Ovary (tissue), 9 donors: ENCODE measurements around the gene PSRC1. TPM values are rescaled to one million over a fixed set of nuclear protein-coding genes. Genes with fewer than 3 reads are reported as not detected.

Experiments used
- DNase-seq, 5 donors: peaks; one replicate each; pipeline ENCODE4 v3.0.0-alpha.2; 2019 to 2020
- H3K27ac ChIP-seq, 2 donors: fragments of 200-600 bp; one replicate each; pipeline versions ENCODE4 v1.5.1 to v1.8.0; 2019 to 2022
- H3K27me3 ChIP-seq: fragments of 200-600 bp; one replicate; pipeline ENCODE4 v1.8.0; 2022
- H3K36me3 ChIP-seq: fragments of 200-600 bp; sonication (generic); one replicate; pipeline ENCODE4 v1.5.1; 2019
- H3K4me1 ChIP-seq: one replicate; pipeline ENCODE4 v1.8.1; 2013; ENCODE audit warnings: mild to moderate bottlenecking, moderate library complexity; ENCODE audit not compliant: insufficient read depth
- H3K4me3 ChIP-seq: fragments of 200-600 bp; sonication (generic); one replicate; pipeline ENCODE4 v1.5.1; 2017
- H3K9me3 ChIP-seq, 2 donors: fragments of 200-600 bp in 1 of 2; sonication (generic) in 1 of 2; one replicate each; pipeline versions ENCODE4 v1.5.1 to v1.8.1; 2013 to 2019; ENCODE audit warnings: mild to moderate bottlenecking in 1 of 2, moderate library complexity in 1 of 2
- CTCF ChIP-seq, 3 donors: fragments of 450-650 bp in 2 of 3; fragments of 200-600 bp in 1 of 3; IDR thresholded peaks; one replicate each; pipeline versions ENCODE4 v1.5.1 to v1.8.0; 2016 to 2022; ENCODE audit warnings: antibody characterized with exemption in 3 of 3, mild to moderate bottlenecking in 1 of 3
- EP300 ChIP-seq: sonication (generic); formaldehyde crosslinking; IDR thresholded peaks from one replicate; pipeline ENCODE4 v1.6.1; 2017; ENCODE audit warnings: antibody characterized with exemption
- POLR2A ChIP-seq: fragments of 450-650 bp; IDR thresholded peaks from one replicate; pipeline ENCODE4 v1.6.1; 2017; ENCODE audit warnings: antibody characterized with exemption, mild to moderate bottlenecking, moderate library complexity
- WGBS, 3 donors: extraction: QIAGEN DNeasy Blood & Tissue Kit in 1 of 3; methylation state at CpG; one replicate each; pipeline versions ENCODE4 v1.1.5 to v1.1.7; 2013 to 2017; 5-methylcytosine and 5-hydroxymethylcytosine counted together
- intact Hi-C, 4 donors: fragments of 100-400 bp; cut with DNase I; formaldehyde crosslinking; loops; one replicate each; pipeline versions ENCODE4 v1.11.0 to v1.15.1; 2022 to 2023
- polyA plus RNA-seq, 2 donors: library from polyadenylated mRNA; stranded (reverse); fragments of 200-250 nt in 1 of 2; fragments of 350-450 nt in 1 of 2; fragmentation: Illumina TruSeq in 1 of 2; extraction: RNeasy Lipid Tissue Mini Kit (QIAGEN cat#74804) in 1 of 2; gene quantifications; one replicate each; pipeline ENCODE4 v1.2.3, GENCODE V29; 2013 to 2014
- total RNA-seq, 7 donors: library from RNA; depleted of rRNA in 2 of 7; stranded (reverse); fragments of >200 nt in 2 of 7; fragmentation: NEBNext Ultra II Directional in 3 of 7; extraction: Animal tissue kit (Norgen Biotek cat#: 25700) in 3 of 7; gene quantifications; one replicate each; pipeline versions ENCODE4 v1.1.0 to v1.2.4, GENCODE V29; 2016 to 2023
- donor health status: DM: no; HTN: no; CAD: no; lungs with moderate emphysema.
- donor health status: DM: no; HTN: no; CAD: no.
- donor health status: Bipolar disorder and iron deficiency.
- donor health status: DM: yes; HTN: yes; CAD: no.
- donor health status: DM: no; HTN: no; CAD: no.
- donor health status: DM: yes; HTN: yes; CAD: no.

Gene PSRC1
- total and polyA plus RNA-seq, 9 donors = 1.0 to 8.1 (median 5.3) TPM

GRCh38 chr1:109272021-109272799, 10.7 kb downstream of the PSRC1 start:
- Histone ChIP-seq H3K27ac (no peak overlapping the region), H3K9me3 (no peaks in the 10 kb centered on the region), H3K4me1 (no peaks in the 10 kb centered on the region), H3K4me3 (no peak overlapping the region), H3K27me3 (no peaks in the 10 kb centered on the region), H3K36me3 (no peaks in the 10 kb centered on the region)
- intact Hi-C loops = loop anchor here in 1 of 4 donors (5.0 kb wide), 1 partner anchor 125 kb away; the partner anchor contains the start of gene SORT1
- 66 to 73% (median 66%) methylated on average over 13 of the region's 13 CpGs for WGBS, 3 donors
- peak in 2 of 5 donors; percentile 21 to 48 for DNase-seq
- TF ChIP-seq POLR2A (no peak), EP300 (no peak), CTCF (IDR thresholded peaks at IDR 0.05) (no peak)

GRCh38 chr1:109271458-109271857, 11.5 kb downstream of the PSRC1 start:
- H3K4me3 ChIP-seq = no peak overlapping the region
- no peaks in the 10 kb centered on the region for H3K36me3 ChIP-seq
- intact Hi-C loops = loop anchor here in 1 of 4 donors (5.0 kb wide), 1 partner anchor 126 kb away; the partner anchor contains the start of gene SORT1
- H3K27me3 ChIP-seq = no peaks in the 10 kb centered on the region
- 69 to 75% (median 71%) methylated on average over 6 of the region's 6 CpGs for WGBS, 3 donors
- no peak overlapping the region for H3K27ac ChIP-seq
- no peaks in the 10 kb centered on the region for H3K9me3 ChIP-seq
- H3K4me1 ChIP-seq = no peaks in the 10 kb centered on the region
- no peak for TF ChIP-seq CTCF (IDR thresholded peaks at IDR 0.05)
- no peak for TF ChIP-seq EP300
- TF ChIP-seq POLR2A = no peak
- DNase-seq = no peak

- intact Hi-C loops = loop anchor here in 1 of 4 donors (5.0 kb wide), 1 partner anchor 127 kb away; the partner anchor contains the start of gene SORT1
- Histone ChIP-seq H3K36me3 (no peaks in the 10 kb centered on the region), H3K27me3 (no peaks in the 10 kb centered on the region), H3K4me3 (no peak overlapping the region), H3K27ac (no peak overlapping the region), H3K4me1 (no peaks in the 10 kb centered on the region), H3K9me3 (no peaks in the 10 kb centered on the region)
- no peak for DNase-seq
- WGBS, 3 donors = 89 to 93% (median 91%) methylated on average over 16 to 20 of the region's 20 CpGs
- TF ChIP-seq POLR2A = no peak
- TF ChIP-seq EP300 = no peak
- TF ChIP-seq CTCF (IDR thresholded peaks at IDR 0.05) = no peak
Observed at GRCh38 chr1:109270623-109271317, 12.2 kb downstream of the PSRC1 start.

DNA sequence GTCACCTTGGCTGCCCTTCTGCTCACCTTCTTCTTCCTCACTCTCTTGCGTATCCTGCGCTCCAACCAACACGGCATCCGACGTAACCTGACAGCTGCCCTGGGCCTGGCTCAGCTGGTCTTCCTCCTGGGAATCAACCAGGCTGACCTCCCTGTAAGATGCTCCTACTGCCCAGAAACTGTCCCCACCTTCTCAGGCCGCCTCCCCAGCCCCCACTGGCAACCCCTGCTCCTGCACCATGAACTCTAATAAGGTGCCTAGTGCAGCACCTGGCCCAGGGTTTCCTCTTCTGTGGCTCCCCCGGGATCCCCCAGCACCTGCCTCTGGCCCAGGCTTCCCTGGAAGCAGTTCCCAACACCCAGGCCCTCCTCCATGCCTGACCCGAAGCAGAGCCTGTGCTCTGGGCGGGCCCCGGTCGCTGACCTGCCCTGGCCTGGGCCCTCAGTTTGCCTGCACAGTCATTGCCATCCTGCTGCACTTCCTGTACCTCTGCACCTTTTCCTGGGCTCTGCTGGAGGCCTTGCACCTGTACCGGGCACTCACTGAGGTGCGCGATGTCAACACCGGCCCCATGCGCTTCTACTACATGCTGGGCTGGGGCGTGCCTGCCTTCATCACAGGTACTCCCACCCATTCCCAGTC, 12.8 kb downstream of the PSRC1 start:
- Histone ChIP-seq H3K27ac (no peak overlapping the region), H3K4me1 (no peaks in the 10 kb centered on the region), H3K36me3 (no peaks in the 10 kb centered on the region), H3K4me3 (no peak overlapping the region), H3K9me3 (no peaks in the 10 kb centered on the region), H3K27me3 (no peaks in the 10 kb centered on the region)
- WGBS, 3 donors = 92 to 96% (median 95%) methylated on average over 17 of the region's 17 CpGs
- TF ChIP-seq CTCF (IDR thresholded peaks at IDR 0.05) (no peak), EP300 (no peak), POLR2A (no peak)
- intact Hi-C loops = loop anchor here in 3 of 4 donors (5.0 to 10.0 kb wide), 3 partner anchors 127 to 265 kb away; partner anchors contain the start of genes GPR61 (in 2 of the 3), SORT1 (in 2 of the 3) and ELAPOR1 (in 1 of the 3)
- DNase-seq = no peak
